HG02678 (cell line): ENCODE measurements around the gene NOTCH1.

ENCODE experiments used
- ATAC-seq: cut with Tn5 transposase; IDR thresholded peaks from one replicate; pipeline ENCODE4 v1.9.1; 2021; ENCODE audit warnings: mild to moderate bottlenecking, moderate library complexity; ENCODE audit not compliant: unreplicated experiment

Gene NOTCH1

GRCh38 chr9:136504512-136505348 lies 41.1 kb downstream of the NOTCH1 start:
- no peak for ATAC-seq

GRCh38 chr9:136502940-136503550 lies 42.8 kb downstream of the NOTCH1 start:
- ATAC-seq: no peak

- no peak for ATAC-seq
Measured at GRCh38 chr9:136502196-136502595, 43.7 kb downstream of the NOTCH1 start.

DNA sequence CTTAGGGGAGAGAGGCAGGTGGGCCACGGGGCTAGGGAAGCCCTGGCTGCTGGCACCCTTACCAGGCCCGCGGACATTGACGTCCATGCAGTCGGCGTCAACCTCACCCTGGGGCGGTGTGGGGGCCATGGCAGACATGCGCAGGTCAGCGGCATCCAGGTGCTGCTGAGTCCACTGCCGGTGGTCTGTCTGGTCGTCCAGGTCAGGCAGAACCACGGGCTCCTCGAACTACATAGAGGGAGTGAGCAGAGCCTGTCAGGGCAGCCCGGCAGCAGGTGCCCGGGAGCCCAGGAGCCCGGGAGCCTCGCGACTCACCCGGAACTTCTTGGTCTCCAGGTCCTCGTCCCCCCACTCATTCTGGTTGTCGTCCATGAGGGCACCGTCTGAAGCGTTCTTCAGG lies 44.2 kb downstream of the NOTCH1 start:
- ATAC-seq: no peak

DNA sequence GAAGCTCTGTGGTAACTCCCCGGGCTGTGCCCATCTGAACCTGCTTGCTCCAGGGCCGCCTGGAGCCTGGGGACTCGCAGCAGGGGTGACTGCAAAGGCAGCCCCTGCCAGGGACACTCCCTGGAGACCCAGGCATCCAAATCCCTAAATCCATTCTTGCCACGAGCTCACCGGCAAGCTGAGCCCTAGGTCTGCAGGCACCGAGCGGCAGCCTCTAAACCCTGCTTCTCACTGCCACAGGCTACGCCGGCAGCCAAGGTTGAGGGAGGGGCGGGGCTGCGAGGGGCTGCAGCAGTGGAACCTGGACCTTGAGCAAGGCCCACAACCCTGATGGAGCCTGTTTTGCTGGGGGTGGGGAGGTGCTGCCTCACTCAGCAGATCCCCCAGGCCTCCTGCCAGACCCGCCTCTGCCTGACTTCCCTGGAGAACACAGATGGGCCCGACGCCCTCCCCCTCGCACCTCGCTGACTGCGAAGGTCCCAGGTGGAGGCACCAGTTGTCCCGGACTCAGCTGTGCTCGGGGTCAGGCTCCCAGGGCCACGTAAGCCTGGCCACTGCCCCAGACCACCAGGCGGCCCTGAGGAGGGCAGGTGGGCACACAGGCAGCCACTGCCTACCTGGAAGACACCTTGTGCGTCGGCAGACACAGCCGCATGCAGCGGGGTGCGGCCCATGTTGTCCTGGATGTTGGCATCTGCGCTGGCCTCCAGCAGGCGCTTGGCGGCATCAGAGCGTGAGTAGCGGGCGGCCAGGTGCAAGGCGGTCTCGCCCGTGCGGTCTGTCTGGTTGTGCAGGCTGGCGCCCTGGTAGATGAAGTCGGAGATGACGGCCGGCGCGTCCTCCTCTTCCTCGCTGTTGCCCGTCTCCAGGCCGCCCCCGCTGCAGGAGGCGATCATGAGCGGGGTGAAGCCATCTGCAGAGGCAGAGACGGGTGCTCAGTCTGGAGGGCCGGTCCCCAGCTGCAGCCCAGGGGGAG lies 45.6 kb downstream of the NOTCH1 start:
- no peak for ATAC-seq

GRCh38 chr9:136499071-136499934 lies 46.5 kb downstream of the NOTCH1 start:
- no peak for ATAC-seq

DNA sequence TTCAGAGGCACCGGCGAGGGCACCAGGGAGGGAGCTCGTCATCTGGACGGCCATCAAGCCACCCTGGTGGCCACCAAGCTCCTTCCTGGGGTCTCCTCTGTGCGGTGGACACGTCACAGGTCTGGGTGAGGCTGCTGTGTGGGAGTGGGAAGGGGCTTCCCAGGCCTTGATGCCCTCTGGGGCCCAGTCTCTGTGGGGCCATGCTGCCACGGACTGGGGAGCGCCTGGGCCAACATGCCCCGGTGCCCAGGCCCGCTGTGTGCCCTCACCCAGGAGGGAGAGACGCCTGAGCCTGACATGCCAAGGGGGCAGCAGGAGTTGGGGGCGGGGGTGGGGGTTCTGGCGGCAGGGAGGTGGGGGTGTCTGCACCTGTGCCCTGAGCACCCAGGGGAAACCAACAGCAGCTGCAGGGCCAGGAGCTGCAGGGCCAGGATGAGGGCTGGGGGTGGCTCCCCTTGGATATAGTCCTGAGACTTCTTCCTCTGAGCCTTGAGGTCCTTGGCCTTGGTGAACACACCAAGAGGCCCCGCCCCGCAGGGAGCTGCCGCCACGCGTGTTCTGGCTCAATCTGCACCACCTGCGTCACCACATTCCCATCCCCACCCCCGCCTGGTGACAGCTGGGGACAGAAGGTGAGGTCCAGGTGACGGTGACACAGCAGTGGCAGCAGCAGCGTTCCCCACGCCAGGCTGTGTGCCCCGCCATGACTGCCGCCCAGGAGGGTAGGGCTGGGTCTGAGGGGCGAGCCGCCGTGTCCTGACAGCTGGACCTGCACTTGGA lies 47.7 kb downstream of the NOTCH1 start:
- ATAC-seq: no peak

GRCh38 chr9:136496801-136497620 lies 48.8 kb downstream of the NOTCH1 start:
- no peak for ATAC-seq

DNA sequence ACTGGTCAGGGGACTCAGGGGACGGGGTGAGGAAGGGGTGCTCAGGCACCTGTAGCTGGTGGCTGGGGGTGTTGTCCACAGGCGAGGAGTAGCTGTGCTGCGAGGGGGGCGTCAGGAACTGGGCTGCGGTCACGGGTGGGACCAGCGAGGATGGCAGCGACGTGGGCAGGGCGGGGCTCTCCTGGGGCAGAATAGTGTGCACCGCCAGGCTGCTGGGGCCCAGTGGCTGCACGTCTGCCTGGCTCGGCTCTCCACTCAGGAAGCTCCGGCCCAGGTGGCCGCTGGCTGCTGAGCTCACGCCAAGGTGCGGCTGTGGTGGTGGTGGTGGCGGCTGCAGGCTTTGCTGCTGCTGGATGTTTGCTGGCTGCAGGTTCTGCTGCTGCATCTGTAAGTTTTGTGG lies 49.7 kb downstream of the NOTCH1 start:
- ATAC-seq: no peak

DNA sequence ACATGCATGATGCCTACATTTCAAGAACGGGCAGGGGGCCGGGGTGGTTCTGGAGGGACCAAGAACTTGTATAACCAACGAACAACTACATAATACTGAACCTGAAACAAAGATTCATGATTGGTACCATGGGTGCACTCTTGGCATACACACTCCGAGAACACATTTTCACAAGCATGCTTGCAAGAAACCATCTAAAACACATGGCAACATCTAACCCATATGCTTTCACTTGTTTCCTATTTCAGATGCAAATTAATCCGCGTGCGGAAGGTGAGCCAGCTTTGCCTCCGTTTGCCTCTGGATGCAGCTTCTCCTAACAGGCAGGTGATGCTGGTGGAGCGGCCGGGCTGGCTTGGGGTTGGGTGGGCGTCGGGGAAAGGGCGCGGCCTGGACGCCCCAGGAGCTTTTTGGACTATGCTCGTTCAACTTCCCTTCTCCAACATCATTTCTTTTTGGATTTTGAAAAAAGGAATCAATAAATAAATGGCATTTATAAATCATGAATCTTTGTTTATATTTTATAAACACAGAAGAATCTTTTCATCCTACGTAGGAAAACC lies 50.5 kb downstream of the NOTCH1 start:
- no peak for ATAC-seq

GRCh38 chr9:136494531-136495215 lies 51.2 kb downstream of the NOTCH1 start:
- no peak for ATAC-seq

GRCh38 chr9:136494012-136494411 lies 51.8 kb downstream of the NOTCH1 start:
- ATAC-seq: no peak

DNA sequence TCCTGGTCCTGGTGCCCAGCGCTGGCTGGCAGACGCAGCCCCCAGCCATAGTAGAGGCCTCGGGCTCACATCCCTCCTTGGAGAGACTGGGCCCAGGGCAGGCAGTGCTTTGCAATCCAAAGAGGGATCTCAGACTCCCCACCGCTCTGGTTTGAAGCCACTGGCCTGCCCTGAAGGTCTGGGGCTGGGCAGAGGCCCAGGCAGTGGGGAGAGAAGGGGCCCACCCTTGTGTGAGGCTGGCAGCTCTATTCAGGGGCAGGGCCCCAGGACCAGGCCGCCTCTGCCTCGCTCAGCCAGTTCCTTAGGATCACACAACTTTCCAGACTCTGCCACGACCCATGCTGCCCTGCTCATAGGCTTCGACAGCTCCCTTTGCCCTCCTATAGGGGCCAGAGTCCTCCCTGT lies 52.3 kb downstream of the NOTCH1 start:
- no peak for ATAC-seq

- no peak for ATAC-seq
Measured at GRCh38 chr9:136492978-136493522, 52.8 kb downstream of the NOTCH1 start.

DNA sequence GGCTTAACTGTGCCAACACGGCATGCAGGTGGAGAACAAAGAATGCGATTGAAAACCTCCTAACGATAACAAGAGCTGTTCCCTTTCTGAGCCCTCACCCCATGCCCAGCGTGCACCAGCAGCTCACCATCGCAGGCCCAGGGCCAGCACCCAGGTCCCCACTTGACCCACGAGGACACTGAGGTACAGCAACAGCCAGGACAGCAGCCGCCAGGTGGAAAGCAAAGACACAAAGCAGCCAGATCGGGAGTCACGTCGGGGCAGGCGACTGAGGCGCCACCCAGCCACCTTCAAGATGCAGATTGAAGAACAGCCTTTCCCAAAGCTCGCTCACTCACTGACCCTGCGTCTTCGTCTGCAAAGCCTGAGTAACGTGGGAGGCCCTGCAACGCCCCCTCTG lies 56.1 kb downstream of the NOTCH1 start:
- ATAC-seq: no peak

DNA sequence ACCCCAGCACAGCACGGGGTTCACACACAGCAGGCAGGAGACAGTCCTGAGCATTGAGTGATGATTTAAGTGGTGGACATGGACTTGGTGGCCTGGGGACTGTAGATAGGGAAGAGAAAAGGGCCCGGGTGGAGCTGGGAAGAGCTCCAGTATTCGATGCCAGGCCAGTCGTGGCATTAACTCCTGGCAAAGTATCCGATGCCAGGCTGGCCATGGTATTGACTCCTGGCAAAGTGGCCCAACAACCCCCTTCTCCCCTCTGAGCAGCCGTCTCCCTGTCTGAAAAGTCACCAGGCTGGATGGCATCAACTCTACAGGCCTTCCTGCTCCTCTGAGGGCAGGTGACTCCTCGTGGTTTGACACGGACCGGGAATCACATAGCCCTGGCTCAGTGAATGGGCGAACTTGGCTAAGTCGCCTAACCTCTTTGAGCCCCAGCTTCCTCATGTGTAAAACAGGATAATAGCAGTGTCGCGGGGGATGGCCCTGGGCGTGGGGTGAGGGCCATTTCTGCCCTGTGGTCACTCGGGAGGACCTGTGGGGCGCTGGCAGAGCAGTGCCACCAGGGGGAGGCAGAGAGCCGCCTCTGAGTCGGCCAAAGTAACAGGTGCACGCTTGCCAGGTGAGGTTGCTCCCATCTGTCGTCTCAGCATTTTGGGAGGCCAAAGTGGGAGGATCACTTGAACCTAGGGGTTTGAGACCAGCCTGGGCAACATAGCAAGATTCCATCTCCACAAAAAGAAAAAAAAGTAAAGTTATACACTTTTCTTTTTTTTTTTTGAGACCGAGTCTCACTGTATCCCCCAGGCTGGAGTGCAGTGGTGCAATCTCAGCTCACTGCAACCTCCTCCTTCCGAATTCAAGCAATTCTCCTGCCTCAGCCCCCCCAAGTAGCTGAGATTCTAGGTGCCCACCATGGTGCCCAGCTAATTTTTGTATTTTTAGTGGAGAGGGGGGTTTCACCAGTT lies 57.3 kb downstream of the NOTCH1 start:
- no peak for ATAC-seq
